Medulla oblongata (tissue), 1 donor: ENCODE data around the gene CYFIP1.

Source experiments
- DNase-seq: peaks from one replicate; pipeline ENCODE4 v3.0.0-alpha.2; 2015; ENCODE audit errors: extremely low spot score

Gene CYFIP1

DNA sequence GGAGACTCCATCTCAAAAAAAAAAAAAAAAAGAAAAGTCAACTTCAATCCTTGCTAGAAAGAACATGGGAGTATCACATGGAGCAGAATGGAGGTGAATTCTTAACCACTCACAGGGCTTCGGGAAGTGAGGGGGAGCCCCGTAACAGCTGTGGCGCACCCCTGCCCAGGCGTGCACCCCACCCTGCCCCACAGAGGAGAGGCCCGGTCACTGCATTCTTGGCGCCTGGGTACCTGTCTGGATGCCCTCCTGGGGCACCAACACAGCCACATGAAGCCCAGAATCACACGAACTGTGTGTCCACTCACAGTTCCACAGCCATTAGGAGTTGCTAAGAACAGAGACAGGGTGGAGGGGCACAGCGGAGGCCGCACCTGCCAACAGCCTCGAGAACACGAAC lies 89.9 kb downstream of the CYFIP1 start:
- DNase-seq, result no peak

GRCh38 chr15:22889146-22889818 lies 90.9 kb downstream of the CYFIP1 start:
- no peak for DNase-seq

DNA sequence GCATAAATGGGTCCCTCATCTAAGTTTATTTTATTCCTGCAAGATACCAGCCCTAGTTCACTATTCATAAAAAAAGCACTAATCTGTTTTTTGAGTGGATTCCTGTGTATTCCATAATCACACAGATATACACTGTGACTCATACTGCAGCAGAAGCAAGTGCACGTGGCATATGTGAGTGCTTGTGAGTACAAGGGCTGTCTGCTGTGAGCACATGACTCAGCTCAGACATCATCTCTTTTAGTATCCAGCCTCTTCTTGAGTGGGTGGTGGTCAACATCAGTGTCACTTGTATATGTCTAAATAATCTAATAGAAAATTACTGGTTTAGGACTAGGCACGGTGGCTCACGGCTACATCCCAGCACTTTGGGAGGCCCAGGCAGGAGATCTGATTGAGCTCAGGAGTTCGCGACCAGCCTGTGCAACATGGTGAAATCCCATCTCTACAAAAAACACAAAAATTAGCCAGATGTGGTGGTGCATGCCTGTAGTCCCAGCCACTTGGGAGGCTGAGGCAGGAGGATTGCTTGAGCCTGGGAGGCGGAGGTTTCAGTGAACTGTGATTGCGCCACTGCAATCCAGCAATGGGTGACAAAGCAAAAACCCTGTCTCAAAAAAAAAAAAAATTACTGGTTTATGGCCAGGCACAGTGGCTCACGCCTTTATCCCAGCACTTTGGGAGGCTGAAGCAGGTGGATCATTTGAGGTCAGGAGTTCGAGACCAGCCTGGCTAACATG lies 91.9 kb downstream of the CYFIP1 start:
- no peak for DNase-seq

- DNase-seq, result peak; percentile 19
Observed at GRCh38 chr15:22887157-22887951, 92.8 kb downstream of the CYFIP1 start.

GRCh38 chr15:22885120-22885519 lies 95.0 kb downstream of the CYFIP1 start:
- no peak for DNase-seq

DNA sequence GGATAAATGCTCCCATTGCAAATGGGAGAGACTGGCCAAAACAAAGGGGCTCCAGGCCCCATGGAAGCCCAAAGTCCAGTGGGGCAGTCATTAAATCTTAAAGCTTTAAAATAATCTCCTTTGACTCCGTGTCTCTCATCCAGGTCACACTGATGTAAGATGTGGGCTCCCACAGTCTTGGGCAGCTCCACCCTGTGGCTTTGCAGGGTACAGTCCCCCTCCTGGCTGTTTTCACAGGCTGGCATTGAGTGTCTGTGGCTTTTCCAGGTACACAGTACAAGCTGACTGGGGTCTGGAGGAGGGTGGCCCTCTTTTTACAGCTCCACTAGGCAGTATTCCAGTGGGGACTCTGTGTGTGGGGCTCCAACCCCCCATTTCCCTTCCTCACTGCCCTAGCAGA lies 95.8 kb downstream of the CYFIP1 start:
- DNase-seq, result no peak

GRCh38 chr15:22883196-22883595 lies 97.0 kb downstream of the CYFIP1 start:
- DNase-seq, result no peak

DNA sequence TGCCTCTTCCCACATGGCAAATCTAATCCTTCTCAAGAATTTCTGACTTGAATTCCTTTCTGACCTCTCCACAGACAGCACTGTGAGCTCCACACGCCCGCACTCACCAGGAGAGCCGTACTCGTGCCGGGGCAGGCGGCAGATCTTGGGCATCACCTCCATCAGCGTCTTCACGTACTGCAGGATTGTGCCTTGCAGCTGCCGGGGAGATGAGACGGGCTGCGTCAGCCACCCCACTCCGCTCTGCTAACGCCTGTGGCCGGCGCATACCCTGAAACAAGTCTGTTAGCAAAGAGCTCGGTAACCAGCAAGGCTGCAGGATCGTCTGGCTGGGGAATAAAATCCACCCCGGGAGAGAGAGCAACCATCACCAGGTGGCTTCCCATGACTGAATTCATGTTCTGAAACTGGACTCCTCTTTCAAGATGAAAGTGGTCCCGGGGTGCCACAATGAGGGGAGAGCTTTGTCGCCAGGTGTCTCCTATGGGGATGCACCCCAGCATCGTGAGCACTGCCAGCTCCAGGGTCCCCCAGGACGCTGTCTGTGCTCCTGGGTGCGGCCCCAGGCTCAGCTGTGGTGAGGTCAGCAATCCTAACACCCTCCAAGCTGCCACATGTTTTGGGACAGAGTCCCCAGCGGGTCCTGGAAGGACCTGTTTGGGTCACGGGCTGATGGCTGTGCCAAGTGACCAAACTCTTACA lies 98.3 kb downstream of the CYFIP1 start:
- no peak for DNase-seq

GRCh38 chr15:22880981-22881738 lies 99.0 kb downstream of the CYFIP1 start:
- no peak for DNase-seq

DNA sequence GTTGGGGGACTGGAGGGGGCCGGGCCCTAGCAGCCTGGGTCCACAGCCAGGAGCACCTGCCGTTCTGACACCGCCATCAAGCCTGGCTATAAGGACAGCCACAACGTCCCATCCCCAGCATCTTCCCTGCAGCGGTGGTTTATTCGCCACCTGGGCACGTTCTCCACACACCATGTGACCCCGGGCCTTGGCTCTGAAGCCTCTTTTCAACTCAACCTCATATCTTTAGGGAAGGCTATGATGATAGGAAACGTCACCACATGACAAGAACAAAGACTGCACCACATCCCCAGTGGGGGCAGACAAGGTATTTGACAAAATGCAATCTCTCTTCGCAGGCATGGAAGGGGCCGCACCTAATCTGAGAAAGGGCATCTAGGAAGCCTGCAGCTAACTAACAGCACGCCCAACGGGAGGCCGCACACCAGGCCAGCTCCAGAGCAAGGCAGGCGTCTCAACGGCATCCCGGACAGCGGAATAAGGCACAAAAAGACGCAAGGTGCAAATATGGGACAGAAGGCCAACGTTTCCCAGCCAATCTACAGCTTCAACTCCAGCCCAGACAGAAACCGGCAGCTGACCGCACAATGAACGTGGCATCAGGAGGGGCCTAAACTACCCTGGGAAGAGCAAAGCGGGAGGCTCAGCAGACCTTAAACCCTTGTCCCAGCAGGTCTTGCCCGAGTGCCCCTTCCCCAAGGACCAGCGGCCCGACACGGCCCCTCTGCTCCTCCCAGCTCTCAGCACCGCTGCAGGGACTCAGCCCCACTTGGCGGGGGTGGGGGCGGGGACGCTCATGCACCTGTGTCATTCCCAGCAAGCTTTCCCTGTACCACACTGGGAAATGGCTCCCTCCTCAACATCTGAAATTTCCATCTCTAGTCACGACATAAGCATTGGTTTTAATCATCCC lies 99.8 kb downstream of the CYFIP1 start:
- DNase-seq, result no peak

DNA sequence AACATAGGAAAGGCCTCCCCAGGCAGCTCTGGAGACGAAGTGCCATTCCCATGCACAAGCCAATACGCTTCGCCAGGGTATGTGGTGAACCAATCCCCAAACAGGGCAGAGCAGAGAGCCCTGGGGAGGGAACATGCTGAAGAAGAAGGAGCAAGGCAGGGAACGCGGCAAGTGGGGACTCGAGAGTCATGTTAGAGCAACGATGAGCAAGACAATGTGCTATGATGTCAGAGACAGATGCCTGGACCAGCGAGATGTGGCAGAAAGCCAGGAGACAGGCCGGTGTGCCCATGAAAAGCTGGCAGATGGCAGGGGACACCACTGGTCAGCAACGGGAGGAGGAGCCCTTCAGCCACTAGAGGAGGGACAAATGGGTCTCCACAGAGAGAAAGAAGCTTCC lies 102.1 kb downstream of the CYFIP1 start:
- no peak for DNase-seq

DNA sequence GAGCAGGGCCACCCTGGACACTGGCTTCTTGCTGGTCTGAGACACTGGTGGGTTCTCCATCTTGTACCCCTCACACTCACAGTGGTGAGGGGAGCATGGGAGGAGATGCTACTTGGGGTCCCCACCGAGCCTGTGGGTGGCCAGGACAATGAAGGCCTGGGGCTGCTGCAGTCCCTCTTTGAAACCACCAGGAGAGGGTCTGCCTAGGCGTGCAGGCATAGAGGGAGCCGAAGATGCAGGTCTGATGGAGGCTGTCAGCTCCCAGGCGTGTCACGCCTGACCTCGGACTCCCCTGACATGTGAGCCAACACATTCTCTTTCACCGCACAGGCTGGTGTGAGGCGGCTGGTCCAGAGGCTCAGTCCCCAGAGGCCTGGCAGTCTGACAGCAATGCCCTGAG lies 102.6 kb downstream of the CYFIP1 start:
- no peak for DNase-seq

GRCh38 chr15:22877117-22877516 lies 103.1 kb downstream of the CYFIP1 start:
- no peak for DNase-seq

GRCh38 chr15:22874966-22875365 lies 105.2 kb downstream of the CYFIP1 start:
- no peak for DNase-seq

- no peak for DNase-seq
Observed at GRCh38 chr15:22874256-22874655, 105.9 kb downstream of the CYFIP1 start.

DNA sequence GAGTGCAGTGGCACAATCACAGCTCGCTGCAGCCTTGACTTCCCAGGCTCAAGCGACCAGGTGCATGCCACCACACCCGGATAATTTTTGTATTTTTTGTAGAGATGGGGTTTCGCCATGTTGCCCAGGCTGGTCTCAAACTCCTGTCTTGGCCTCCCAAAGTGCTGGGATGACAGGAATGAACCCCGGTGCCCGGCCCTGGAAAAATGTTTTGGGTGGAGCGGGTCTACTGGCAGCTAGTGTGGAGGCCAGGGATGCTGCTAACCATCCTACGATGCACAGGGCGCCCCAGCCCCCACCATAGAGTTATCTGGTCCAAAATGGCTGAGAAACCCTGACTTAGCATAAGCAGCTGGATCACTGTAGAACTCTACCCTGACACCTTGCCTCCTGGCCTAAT lies 106.3 kb downstream of the CYFIP1 start:
- DNase-seq, result no peak

GRCh38 chr15:22872936-22873701 lies 107.0 kb downstream of the CYFIP1 start:
- DNase-seq, result no peak

DNA sequence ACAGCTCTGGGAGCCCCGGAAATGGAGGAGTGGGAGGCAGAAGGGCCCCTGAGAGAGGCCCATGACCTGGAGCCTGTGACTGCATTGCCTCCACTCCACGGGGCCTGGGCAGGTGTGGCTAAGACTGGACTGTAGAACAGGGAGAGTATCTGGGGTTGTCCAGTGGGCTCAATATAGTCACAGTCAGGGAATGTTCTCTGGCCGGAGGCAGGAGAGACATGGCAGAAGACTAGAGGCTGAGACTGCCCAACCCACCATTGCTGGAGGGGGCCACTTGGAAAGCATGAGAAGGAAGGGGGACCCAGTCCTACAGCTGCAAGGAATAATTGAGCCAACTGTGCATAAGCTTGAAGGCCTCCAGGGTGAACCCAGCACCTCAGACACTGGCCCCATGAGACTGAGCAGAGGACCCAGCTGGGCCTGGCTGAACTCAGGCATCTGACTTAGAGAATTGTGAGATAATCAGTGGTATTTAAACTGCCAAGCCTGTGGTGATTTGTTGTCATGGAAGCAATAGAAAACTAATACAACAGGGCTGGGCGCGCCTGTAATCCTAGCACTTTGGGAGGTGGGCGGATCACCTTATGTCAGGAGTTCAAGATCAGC lies 108.6 kb downstream of the CYFIP1 start:
- no peak for DNase-seq

GRCh38 chr15:22870865-22871264 lies 109.3 kb downstream of the CYFIP1 start:
- DNase-seq, result no peak
